Measurements from ENCODE around the gene KMT2A.
"Not testable (repeated sequence)": the region's sequence is repeated elsewhere in the genome, so short reads cannot be mapped to it uniquely, and the experiment has no call there.

Gene KMT2A

DNA sequence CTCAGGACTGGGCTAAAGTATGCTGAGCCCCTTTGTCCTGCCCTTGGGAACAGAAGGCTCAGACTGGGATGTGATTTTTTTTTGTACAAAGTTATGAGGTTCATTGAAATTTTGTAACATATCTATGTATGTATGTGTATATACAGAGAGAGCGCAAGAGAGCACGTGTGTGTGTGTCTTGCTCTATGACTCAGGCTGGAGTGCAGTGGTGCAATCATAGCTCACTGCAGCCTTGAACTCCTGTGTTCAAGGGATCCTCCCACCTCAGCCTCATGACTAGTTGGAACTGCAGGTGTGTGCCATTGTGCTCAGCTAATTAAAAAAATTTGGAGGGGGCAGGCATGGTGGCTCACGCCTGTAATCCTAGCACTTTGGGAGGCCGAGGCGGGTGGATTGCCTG lies 100.4 kb downstream of the KMT2A start:
- no peak for DNase-seq

GRCh38 chr11:118537409-118537980 lies 101.2 kb downstream of the KMT2A start:
- no peak for DNase-seq

DNA sequence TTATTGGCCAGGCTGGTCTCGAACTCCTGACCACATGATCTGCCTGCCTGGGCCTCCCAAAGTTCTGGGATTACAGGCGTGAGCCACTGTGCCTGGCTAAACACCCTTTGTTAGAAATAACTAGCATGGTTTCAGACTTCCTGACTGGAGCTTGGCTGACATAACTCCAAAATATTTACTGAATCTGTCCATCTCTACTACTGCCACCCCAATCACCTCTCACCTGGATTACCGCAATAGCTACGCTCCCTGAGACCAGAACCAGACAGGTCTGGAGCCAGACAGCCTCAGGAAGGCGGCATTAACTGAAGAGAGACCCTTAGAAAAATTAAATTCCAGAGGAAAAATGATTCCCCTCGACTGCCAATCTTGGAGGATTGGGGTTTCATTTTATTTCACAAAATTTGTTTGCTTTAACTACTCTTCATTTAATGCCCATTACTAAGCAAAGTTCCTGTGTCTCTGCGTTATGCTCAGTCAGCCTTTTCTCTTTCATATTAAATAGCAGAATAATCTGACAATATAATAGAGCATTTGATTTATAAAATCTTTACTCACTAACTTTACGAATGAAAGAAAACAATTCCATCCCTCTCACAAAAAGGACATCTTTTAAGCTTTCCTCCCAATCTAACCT lies 107.8 kb downstream of the KMT2A start:
- DNase-seq = no peak

DNA sequence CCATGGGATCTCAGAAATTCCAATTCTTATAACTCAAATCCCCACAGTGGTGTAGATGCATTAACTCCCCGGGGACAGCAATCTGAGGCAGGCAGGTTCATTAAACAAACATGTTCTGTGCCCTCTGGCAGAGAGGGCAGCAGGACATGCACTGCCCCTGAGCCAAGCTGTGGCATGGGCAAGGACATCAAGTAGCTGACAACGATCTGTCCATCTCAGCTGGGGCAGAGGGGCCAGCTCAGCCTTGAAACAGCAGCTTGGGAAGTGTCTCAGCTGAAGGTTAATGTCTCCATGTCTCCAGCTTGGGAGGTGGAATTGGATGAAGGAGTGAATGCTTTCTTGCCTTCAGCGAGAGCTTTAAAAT lies 108.3 kb downstream of the KMT2A start:
- DNase-seq = no peak

GRCh38 chr11:118545533-118545932 lies 109.2 kb downstream of the KMT2A start:
- DNase-seq = no peak

- no peak for DNase-seq
Observed at GRCh38 chr11:118547132-118547531, 110.8 kb downstream of the KMT2A start.

- no peak for DNase-seq
Observed at GRCh38 chr11:118552341-118552740, 116.0 kb downstream of the KMT2A start.

- DNase-seq = no peak
Observed at GRCh38 chr11:118560806-118561205, 124.5 kb downstream of the KMT2A start.

DNA sequence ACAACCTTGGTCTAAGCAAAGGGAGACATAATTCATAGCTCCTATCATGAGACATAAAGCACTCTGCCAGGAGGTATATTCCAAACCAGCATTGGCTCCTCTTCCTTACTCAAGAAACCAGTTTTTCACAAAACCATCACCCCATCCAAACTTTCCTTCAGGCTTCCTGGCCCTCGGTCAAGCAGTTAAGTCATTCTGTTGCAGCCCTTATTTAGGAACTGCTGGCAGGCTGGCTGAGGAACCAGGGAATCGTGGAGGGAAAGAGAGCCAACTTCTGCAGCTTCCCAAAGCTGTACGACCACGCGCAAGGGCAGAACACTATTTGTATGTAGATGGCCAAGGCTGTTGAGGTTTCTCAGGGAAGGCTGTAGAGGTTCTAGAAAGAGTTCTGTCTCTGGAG lies 128.8 kb downstream of the KMT2A start:
- no peak for DNase-seq

GRCh38 chr11:118569670-118570069 lies 133.4 kb downstream of the KMT2A start:
- no peak for DNase-seq

GRCh38 chr11:118570787-118571186 lies 134.5 kb downstream of the KMT2A start:
- DNase-seq = no peak

- not testable (repeated sequence) for DNase-seq
Observed at GRCh38 chr11:118571701-118572060, 135.4 kb downstream of the KMT2A start.

GRCh38 chr11:118572061-118572980 lies 136.0 kb downstream of the KMT2A start, which contains the start of gene ARCN1:
Gene ARCN1 (plus strand): TSS chr11:118572409. CDS start chr11:118572548, 139 bp downstream.
- DNase-seq = peak; percentile 64

DNA sequence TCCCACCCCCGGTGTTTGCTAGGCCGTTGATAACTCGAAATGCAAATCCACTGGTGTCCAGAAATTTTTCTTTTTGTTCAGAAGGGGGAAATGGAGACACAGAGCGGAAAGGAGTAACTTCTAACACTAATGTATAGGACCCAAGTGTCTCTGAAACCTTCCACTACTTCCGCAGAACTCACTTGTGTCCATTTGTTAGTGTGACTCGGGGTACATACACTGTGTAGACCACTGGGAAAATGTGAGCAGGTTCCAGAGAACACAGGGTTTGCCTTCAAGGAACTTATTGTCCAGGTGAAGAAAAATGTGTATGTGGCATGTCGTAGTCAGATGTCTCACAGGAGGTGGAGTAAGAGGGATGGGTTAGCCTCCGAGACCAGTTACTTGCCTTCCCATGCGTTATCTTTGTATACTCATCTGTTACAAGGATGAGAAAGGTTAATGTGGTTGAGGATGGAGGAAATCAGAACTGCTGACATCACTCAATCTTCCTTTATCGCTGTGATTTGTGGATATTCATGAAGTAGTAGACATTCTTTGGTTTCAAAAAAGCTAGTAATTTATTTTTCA lies 136.8 kb downstream of the KMT2A start:
- no peak for DNase-seq

DNA sequence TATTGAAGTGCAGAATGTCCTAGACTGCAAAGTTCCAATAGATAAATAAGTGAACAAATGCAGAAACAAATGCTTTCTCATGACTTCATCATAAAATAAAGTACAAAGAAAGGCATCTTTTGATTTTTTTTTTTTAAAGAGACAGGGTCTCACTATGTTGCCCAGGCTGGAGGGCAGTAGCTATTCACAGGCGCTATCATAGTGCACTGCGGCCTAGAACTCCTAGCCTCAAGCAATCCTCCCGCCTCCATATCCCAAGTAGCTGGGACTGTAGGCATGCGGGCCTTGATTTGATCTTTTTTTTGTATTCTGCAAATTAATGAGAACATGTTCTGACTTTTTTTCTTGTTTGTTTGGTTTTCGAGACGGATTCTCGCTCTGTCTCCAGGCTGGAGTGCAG lies 138.3 kb downstream of the KMT2A start:
- no peak for DNase-seq

Data from NCI-H2171 (cell line).